Measurements from ENCODE around the gene IFT122.

IFT122 gene

DNA sequence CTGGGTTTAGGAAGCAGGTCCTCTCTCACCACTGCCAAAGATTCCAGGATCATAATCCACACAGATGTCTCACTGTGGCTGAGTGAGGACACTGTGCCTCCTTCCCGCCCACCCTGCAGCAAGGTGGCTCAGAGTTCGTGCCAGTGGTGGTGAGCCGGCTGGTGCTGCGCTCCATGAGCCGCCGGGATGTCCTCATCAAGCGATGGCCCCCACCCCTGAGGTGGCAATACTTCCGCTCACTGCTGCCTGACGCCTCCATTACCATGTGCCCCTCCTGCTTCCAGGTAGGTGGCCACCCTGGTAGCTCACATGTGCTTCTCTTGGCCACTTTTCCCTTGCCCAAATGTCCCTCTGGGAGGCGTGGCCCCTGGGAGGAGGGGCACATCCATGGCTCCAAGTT lies 79.4 kb downstream of the IFT122 start:
- Histone ChIP-seq H3K36me3 (ENCODE audit: insufficient read depth, low read length) (no peaks in the 10 kb centered on the region), H2AFZ (ENCODE audit: low read length) (no peak overlapping the region), H4K20me1 (ENCODE audit: insufficient read depth, low read length) (no peaks in the 10 kb centered on the region), H3K27me3 (ENCODE audit: insufficient read depth, low read length) (no peaks in the 10 kb centered on the region), H3K27ac (ENCODE audit: low read depth, low read length, poor library complexity, severe bottlenecking) (no peak overlapping the region), H3K4me1 (ENCODE audit: insufficient read depth, low read length, severe bottlenecking) (no peaks in the 10 kb centered on the region), H3K9ac (ENCODE audit: low read length) (no peak overlapping the region), H3K4me3 (ENCODE audit: low read depth, low read length, poor library complexity, severe bottlenecking) (no peak overlapping the region), H3K9me2 (ENCODE audit: low read depth, low read length) (no peaks in the 10 kb centered on the region), H3F3A (ENCODE audit: insufficient read depth, low read length) (no peaks in the 10 kb centered on the region), H3K9me3 (ENCODE audit: low read length) (no peaks in the 10 kb centered on the region), H3K79me2 (ENCODE audit: insufficient read depth, low read length) (no peaks in the 10 kb centered on the region), H3K4me2 (ENCODE audit: low read length) (no peak overlapping the region)
- TF ChIP-seq, protein P1, sequence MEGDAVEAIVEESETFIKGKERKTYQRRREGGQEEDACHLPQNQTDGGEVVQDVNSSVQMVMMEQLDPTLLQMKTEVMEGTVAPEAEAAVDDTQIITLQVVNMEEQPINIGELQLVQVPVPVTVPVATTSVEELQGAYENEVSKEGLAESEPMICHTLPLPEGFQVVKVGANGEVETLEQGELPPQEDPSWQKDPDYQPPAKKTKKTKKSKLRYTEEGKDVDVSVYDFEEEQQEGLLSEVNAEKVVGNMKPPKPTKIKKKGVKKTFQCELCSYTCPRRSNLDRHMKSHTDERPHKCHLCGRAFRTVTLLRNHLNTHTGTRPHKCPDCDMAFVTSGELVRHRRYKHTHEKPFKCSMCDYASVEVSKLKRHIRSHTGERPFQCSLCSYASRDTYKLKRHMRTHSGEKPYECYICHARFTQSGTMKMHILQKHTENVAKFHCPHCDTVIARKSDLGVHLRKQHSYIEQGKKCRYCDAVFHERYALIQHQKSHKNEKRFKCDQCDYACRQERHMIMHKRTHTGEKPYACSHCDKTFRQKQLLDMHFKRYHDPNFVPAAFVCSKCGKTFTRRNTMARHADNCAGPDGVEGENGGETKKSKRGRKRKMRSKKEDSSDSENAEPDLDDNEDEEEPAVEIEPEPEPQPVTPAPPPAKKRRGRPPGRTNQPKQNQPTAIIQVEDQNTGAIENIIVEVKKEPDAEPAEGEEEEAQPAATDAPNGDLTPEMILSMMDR (IDR thresholded peaks at IDR 0.05; ENCODE audit: low read length): no peak
- no peak for TF ChIP-seq EZH2 (IDR thresholded peaks at IDR 0.05; ENCODE audit: borderline replicate concordance, low read length)

DNA sequence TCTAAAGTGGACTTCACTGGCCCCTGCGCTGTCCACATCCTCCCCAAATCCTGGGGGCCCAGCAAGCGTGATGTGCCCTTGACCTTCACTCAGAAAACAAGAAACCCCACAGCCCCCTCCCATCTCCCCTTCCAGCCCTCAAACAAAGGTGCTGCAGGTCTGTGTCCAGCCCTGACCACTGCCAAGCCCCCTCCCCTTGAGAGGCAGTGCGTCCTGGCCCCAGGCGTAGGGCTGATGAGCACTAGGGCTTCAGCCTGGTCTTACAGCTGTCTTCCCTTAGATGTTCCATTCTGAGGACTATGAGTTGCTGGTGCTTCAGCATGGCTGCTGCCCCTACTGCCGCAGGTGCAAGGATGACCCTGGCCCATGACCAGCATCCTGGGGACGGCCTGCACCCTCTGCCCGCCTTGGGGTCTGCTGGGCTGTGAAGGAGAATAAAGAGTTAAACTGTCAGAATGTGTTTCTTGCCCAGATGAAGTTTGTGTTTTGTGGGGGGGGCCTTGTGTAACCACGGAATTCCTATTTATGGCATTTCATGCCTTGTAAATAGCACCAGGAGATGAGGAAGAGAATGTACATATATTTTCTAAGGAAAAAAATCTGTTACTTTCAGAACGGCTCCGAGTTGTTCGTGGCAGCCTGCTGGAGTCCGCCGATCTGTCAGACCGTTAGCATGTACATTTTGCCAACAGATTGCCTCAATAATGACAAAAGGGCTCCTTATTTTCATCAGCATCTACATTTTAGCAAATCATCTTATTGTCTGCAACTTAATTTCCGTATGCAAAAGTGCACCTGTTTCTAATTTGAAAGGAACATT lies 80.1 kb downstream of the IFT122 start:
- H3K4me2 ChIP-seq (ENCODE audit: low read length): no peak overlapping the region
- TF ChIP-seq, protein P1 (IDR thresholded peaks at IDR 0.05; ENCODE audit: low read length): no peak
- TF ChIP-seq EZH2 (IDR thresholded peaks at IDR 0.05; ENCODE audit: borderline replicate concordance, low read length): no peak
- no peaks in the 10 kb centered on the region for H3K4me1 ChIP-seq (ENCODE audit: insufficient read depth, low read length, severe bottlenecking)
- H3K9ac ChIP-seq (ENCODE audit: low read length): no peak overlapping the region
- no peak overlapping the region for H3K4me3 ChIP-seq (ENCODE audit: low read depth, low read length, poor library complexity, severe bottlenecking)
- no peaks in the 10 kb centered on the region for H3K79me2 ChIP-seq (ENCODE audit: insufficient read depth, low read length)
- no peaks in the 10 kb centered on the region for H3F3A ChIP-seq (ENCODE audit: insufficient read depth, low read length)
- H3K27me3 ChIP-seq (ENCODE audit: insufficient read depth, low read length): no peaks in the 10 kb centered on the region
- no peak overlapping the region for H2AFZ ChIP-seq (ENCODE audit: low read length)
- no peaks in the 10 kb centered on the region for H3K9me3 ChIP-seq (ENCODE audit: low read length)
- no peaks in the 10 kb centered on the region for H3K36me3 ChIP-seq (ENCODE audit: insufficient read depth, low read length)
- H3K9me2 ChIP-seq (ENCODE audit: low read depth, low read length): no peaks in the 10 kb centered on the region
- H3K27ac ChIP-seq (ENCODE audit: low read depth, low read length, poor library complexity, severe bottlenecking): no peak overlapping the region
- H4K20me1 ChIP-seq (ENCODE audit: insufficient read depth, low read length): no peaks in the 10 kb centered on the region

DNA sequence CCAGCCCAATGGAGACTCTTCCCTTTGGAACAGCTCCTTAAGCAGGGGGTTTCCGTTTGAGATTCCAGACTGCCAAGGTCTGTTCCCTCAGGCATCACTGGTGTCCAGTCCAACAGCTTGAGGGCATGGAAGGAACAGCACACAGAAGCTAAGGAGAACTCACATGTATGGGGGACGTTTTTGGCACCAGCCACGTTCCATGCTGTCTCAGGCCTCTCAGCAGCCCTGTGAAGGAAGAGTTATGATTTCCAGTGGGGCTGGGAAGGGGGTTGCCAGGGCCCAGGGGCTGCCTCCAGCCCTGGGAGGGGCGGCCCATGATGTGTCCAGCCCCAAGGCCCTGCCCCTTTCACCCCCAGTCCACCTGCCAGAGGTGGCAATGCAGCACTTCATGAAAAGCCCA lies 80.9 kb downstream of the IFT122 start:
- Histone ChIP-seq H3K9me2 (ENCODE audit: low read depth, low read length) (no peaks in the 10 kb centered on the region), H3K4me2 (ENCODE audit: low read length) (no peak overlapping the region), H3K4me1 (ENCODE audit: insufficient read depth, low read length, severe bottlenecking) (peaks cover 5% of the 10 kb centered on the region), H3K27ac (ENCODE audit: low read depth, low read length, poor library complexity, severe bottlenecking) (no peak overlapping the region), H3K9ac (ENCODE audit: low read length) (no peak overlapping the region), H3K4me3 (ENCODE audit: low read depth, low read length, poor library complexity, severe bottlenecking) (no peak overlapping the region), H3K79me2 (ENCODE audit: insufficient read depth, low read length) (no peaks in the 10 kb centered on the region), H3K36me3 (ENCODE audit: insufficient read depth, low read length) (no peaks in the 10 kb centered on the region), H3K27me3 (ENCODE audit: insufficient read depth, low read length) (no peaks in the 10 kb centered on the region), H3F3A (ENCODE audit: insufficient read depth, low read length) (no peaks in the 10 kb centered on the region), H3K9me3 (ENCODE audit: low read length) (no peaks in the 10 kb centered on the region), H2AFZ (ENCODE audit: low read length) (no peak overlapping the region), H4K20me1 (ENCODE audit: insufficient read depth, low read length) (no peaks in the 10 kb centered on the region)
- TF ChIP-seq, protein P1 (IDR thresholded peaks at IDR 0.05; ENCODE audit: low read length): no peak
- no peak for TF ChIP-seq EZH2 (IDR thresholded peaks at IDR 0.05; ENCODE audit: borderline replicate concordance, low read length)
